Breast epithelium (tissue), 3 donors: Measurements from ENCODE around the gene PIRT.

Experiments used
- CTCF ChIP-seq, 3 donors: fragments of 450-650 bp; IDR thresholded peaks; one replicate each; pipeline ENCODE4 v1.5.1; 2016 to 2017; ENCODE audit warnings: antibody characterized with exemption in 3 of 3, mild to moderate bottlenecking in 3 of 3, moderate library complexity in 3 of 3
- POLR2AphosphoS5 ChIP-seq, 3 donors: sonication (generic); formaldehyde crosslinking; IDR thresholded peaks; one replicate each; pipeline ENCODE4 v1.6.1; 2017; ENCODE audit warnings: antibody characterized with exemption in 3 of 3

GRCh38 chr17:10798332-10798749, 39.5 kb downstream of the PIRT start:
- TF ChIP-seq CTCF (IDR thresholded peaks at IDR 0.05) (no peak), POLR2AphosphoS5 (IDR thresholded peaks at IDR 0.05) (peak in 1 of 3 donors; percentile 34)
